Left ventricle myocardium inferior (tissue), 1 donor: ENCODE data around the gene DPP7. TPM values are rescaled to one million over a fixed set of nuclear protein-coding genes. Genes with fewer than 3 reads are reported as not detected.

Experiments
- DNase-seq: peaks from one replicate; pipeline ENCODE4 v3.0.0-alpha.2; 2020
- H3K27ac ChIP-seq: fragments of 200-600 bp; replicated peaks from 2 replicates; pipeline ENCODE4 v1.8.0; 2021
- H3K27me3 ChIP-seq: fragments of 200-600 bp; 2 replicates; pipeline ENCODE4 v1.8.0; 2021; ENCODE audit warnings: low read depth
- H3K36me3 ChIP-seq: fragments of 200-600 bp; 2 replicates; pipeline ENCODE4 v1.8.0; 2021
- H3K4me1 ChIP-seq: fragments of 200-600 bp; 2 replicates; pipeline ENCODE4 v1.8.0; 2021
- H3K4me3 ChIP-seq: fragments of 200-600 bp; 2 replicates; pipeline ENCODE4 v1.8.0; 2021; ENCODE audit warnings: mild to moderate bottlenecking, moderate library complexity
- H3K9me3 ChIP-seq: fragments of 200-600 bp; replicated peaks from 2 replicates; pipeline ENCODE4 v1.8.0; 2021
- intact Hi-C: fragments of 100-400 bp; cut with micrococcal nuclease; formaldehyde crosslinking; loops from one replicate; pipeline ENCODE4 v1.11.0; 2022
- total RNA-seq: library from RNA; stranded (reverse); fragmentation: NEBNext Ultra II Directional; extraction: Animal tissue kit (Norgen Biotek cat#: 25700); gene quantifications from one replicate; pipeline ENCODE4 v1.2.1, GENCODE V29; 2021
- TF ChIP-seq, protein P1 (sequence below): fragments of 200-600 bp; IDR thresholded peaks from 2 replicates; pipeline ENCODE4 v1.8.0; 2021; ENCODE audit warnings: antibody characterized with exemption, mild to moderate bottlenecking, borderline replicate concordance
- donor health status: DM: no; HTN: yes; CAD: no; lungs with severe emphysema.

Gene DPP7
- total RNA-seq, 1 donor from 2014 or later = 130 TPM

DNA sequence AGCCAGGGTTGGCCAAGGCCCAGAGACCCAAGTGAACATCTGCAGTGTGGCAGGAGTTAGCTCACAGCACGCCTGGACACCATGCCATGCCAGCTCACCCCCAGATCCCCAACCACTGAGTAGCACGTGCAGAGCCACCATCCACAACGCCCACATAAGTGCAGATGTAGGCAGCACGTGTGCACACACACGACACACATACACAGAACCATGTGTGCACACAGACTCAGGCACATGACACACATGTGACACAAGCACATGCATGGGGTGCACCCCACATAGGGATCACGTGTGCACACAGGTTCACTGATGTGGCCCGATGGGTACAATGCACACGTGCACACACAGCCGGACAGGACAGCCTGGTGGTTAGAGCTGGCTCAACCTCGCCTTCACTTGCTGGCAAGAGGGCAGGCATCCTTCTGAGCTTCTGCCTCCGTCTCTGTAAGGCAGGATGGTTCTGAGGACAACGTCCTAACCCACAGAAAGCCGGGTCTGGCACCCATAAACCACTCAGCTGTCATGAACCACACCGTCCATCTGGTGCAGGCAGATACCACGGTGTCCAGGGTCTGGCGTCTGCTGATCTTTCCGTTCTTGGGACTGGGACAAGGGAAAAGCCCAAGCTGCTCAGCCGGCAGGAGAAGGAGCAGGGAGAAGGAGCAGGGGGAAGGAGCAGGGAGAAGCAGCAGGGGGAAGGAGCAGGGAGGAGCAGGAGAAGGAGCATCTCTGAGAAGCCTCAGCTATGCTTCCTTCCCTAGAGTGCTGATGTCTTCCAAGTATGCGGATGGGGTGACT, 43.3 kb upstream of the DPP7 start:
- no peaks in the 10 kb centered on the region for H3K9me3 ChIP-seq
- peaks cover 19% of the 10 kb centered on the region for H3K4me1 ChIP-seq
- no peak overlapping the region for H3K27ac ChIP-seq
- intact Hi-C loops = no loop called here
- TF ChIP-seq, protein P1, sequence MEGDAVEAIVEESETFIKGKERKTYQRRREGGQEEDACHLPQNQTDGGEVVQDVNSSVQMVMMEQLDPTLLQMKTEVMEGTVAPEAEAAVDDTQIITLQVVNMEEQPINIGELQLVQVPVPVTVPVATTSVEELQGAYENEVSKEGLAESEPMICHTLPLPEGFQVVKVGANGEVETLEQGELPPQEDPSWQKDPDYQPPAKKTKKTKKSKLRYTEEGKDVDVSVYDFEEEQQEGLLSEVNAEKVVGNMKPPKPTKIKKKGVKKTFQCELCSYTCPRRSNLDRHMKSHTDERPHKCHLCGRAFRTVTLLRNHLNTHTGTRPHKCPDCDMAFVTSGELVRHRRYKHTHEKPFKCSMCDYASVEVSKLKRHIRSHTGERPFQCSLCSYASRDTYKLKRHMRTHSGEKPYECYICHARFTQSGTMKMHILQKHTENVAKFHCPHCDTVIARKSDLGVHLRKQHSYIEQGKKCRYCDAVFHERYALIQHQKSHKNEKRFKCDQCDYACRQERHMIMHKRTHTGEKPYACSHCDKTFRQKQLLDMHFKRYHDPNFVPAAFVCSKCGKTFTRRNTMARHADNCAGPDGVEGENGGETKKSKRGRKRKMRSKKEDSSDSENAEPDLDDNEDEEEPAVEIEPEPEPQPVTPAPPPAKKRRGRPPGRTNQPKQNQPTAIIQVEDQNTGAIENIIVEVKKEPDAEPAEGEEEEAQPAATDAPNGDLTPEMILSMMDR = no peak
- DNase-seq = no peak
- peaks cover 100% of the 10 kb centered on the region for H3K27me3 ChIP-seq
- H3K36me3 ChIP-seq = no peaks in the 10 kb centered on the region
- H3K4me3 ChIP-seq = no peak overlapping the region

DNA sequence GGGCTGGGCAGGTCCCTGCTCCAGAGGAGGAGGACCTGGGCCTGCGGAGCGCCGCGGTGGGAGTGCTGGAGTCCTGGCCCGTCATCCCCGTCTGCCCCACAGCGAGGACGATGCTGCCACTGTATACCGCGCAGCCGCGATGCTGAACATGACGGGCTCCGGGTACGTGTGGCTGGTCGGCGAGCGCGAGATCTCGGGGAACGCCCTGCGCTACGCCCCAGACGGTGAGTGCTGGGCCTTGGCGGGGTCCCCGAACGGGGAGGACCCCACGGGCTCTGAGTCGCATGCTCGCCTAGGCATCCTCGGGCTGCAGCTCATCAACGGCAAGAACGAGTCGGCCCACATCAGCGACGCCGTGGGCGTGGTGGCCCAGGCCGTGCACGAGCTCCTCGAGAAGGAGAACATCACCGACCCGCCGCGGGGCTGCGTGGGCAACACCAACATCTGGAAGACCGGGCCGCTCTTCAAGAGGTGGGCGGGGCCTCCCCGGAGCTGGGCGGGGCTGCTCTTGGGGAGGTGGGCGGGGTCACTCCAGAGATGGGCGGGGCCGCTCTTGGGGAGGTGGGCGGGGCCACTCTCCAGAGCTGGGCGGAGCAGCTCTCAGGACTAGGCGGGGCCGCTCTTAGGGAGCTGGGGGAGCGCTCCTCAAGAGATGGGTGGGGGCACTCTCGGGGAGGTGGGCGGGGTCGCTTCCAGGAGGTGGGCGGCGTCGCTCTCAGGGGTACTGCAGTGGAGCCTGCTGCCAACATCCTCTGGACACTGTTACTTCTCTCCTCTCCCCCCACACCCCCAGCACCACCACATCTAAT, 42.2 kb upstream of the DPP7 start:
- peak overlapping the region; percentile 42 for H3K4me3 ChIP-seq
- H3K27me3 ChIP-seq = peaks cover 94% of the 10 kb centered on the region

DNA sequence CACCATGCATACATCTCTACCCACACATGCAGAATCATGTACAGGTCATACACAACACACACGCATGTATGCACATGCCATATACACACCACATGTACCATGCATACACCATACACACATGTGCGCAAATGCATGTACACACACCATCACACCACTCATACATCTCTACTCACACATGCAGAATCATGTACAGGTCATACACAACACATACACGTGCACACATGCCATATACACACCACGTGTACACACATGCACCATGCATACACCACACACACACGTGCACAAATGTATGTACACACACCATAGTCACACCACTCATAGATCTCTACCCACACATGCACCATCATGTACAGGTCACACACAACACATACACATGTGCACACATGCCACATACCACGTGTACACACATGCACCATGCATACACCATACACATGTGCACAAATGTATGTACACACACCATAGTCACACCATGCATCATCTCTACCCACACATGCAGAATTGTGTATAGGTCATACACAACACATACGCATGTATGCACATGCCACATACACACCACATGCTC, 38.4 kb upstream of the DPP7 start:
- Histone ChIP-seq H3K27ac (no peak overlapping the region), H3K36me3 (no peaks in the 10 kb centered on the region), H3K27me3 (peaks cover 78% of the 10 kb centered on the region), H3K4me1 (peaks cover 8% of the 10 kb centered on the region), H3K9me3 (no peaks in the 10 kb centered on the region), H3K4me3 (no peak overlapping the region)
- TF ChIP-seq, protein P1 = no peak
- DNase-seq = no peak
- intact Hi-C loops = no loop called here

More for the DNA sequence above, 42.2 kb upstream of the DPP7 start:
- H3K36me3 ChIP-seq = no peaks in the 10 kb centered on the region
- H3K4me1 ChIP-seq = peaks cover 9% of the 10 kb centered on the region
- DNase-seq = peak; percentile 30
- TF ChIP-seq, protein P1 = no peak
- no peaks in the 10 kb centered on the region for H3K9me3 ChIP-seq
- intact Hi-C loops = no loop called here
- H3K27ac ChIP-seq = no peak overlapping the region

DNA sequence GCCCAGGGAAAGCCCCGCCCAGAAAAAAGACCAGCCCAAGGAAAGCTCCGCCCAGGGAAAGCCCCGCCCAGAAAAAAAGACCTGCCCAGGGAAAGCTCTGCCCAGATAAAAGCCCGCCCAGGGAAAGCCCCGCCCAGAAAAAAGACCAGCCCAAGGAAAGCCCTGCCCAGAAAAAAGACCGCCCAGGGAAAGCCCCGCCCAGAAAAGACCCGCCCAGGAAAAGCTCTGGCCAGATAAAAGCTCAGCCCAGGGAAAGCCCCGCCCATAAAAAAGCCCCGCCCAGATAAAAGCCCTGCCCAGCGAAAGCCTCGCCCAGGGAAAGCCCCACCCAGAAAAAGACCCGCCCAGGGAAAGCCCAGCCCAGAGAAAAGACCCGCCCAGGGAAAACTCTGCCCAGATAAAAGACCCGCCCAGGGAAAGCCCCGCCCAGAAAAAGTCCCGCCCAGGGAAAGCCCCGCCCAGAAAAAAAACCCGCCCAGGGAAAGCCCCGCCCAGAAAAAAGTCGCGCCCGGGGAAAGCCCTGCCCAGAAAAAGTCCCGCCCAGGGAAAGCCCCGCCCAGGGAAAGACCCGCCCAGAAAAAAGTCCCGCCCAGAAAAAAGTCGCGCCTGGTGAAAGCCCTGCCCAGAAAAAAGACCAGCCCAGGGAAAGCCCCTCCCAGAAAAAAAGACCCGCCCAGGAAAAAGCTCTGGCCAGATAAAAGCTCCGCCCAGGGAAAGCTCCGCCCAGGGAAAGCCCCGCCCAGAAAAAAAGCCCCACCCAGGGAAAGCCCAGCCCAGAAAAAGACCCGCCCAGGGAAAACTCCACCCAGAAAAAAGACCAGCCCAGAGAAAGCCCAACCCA, 36.3 kb upstream of the DPP7 start:
- H3K27ac ChIP-seq = no peak overlapping the region
- intact Hi-C loops = no loop called here
- H3K4me1 ChIP-seq = no peaks in the 10 kb centered on the region
- TF ChIP-seq, protein P1 = no peak
- H3K36me3 ChIP-seq = no peaks in the 10 kb centered on the region
- DNase-seq = no peak
- no peaks in the 10 kb centered on the region for H3K9me3 ChIP-seq
- no peak overlapping the region for H3K4me3 ChIP-seq
- H3K27me3 ChIP-seq = peaks cover 78% of the 10 kb centered on the region

DNA sequence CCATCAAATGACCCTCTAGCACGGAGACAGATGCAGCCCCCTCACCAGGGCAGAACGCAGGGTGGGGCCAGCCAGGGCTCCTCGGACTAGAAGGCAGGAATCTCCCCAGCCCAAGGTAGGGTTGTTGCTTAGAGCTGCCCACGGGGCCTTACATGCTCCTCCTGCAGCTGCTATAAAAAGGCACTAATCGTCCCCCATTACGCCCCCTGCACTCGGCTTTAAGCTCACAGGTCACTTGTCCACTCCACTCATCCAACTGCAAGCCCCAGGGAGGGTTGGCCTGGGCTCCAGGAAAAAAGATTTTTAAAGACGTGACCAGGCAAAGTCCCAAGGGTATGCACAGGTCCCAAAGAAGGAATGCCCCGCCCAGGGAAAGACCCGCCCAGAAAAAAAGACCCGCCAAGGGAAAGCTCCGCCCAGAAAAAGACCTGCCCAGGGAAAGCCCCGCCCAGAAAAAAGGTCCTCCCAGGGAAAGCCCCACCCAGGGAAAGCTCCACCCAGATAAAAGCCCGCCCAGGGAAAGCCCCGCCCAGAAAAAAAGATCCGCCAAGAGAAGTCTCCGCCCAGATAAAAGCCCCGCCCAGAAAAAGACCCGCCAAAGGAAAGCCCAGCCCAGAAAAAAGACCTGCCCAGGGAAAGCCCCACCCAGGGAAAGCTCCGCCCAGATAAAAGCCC, 35.5 kb upstream of the DPP7 start:
- DNase-seq = no peak
- Histone ChIP-seq H3K4me3 (no peak overlapping the region), H3K27me3 (peaks cover 75% of the 10 kb centered on the region), H3K9me3 (no peaks in the 10 kb centered on the region), H3K4me1 (no peaks in the 10 kb centered on the region), H3K27ac (no peak overlapping the region), H3K36me3 (no peaks in the 10 kb centered on the region)
- intact Hi-C loops = no loop called here
- TF ChIP-seq, protein P1 = no peak
